Spleen (tissue), 11 donors: ENCODE measurements around the gene CLDN16. TPM values are rescaled to one million over a fixed set of nuclear protein-coding genes. Genes with fewer than 3 reads are reported as not detected.

ENCODE experiments used
- DNase-seq: peaks from one replicate; pipeline ENCODE4 v3.0.0-alpha.2; 2020
- H3K27ac ChIP-seq, 8 donors: fragments of 200-600 bp; sonication (generic) in 7 of 8; 1 replicate in 4 of 8; 2 replicates in 4 of 8; pipeline versions ENCODE4 v1.5.0 to v1.8.0; 2016 to 2021; ENCODE audit warnings: inconsistent platforms in 4 of 8, mild to moderate bottlenecking in 4 of 8, moderate library complexity in 1 of 8
- H3K27me3 ChIP-seq, 7 donors: fragments of 200-600 bp; sonication (generic) in 6 of 7; replicated peaks in 1 of 7; 1 replicate in 4 of 7; 2 replicates in 3 of 7; pipeline versions ENCODE4 v1.5.0 to v1.8.0; 2016 to 2021; ENCODE audit warnings: inconsistent platforms in 3 of 7, mild to moderate bottlenecking in 1 of 7
- H3K36me3 ChIP-seq, 6 donors: fragments of 200-600 bp; sonication (generic) in 5 of 6; 1 replicate in 4 of 6; 2 replicates in 2 of 6; pipeline versions ENCODE4 v1.5.0 to v1.8.0; 2016 to 2021; ENCODE audit warnings: inconsistent platforms in 2 of 6
- H3K4me1 ChIP-seq, 6 donors: fragments of 200-600 bp; sonication (generic) in 5 of 6; 1 replicate in 3 of 6; 2 replicates in 3 of 6; pipeline versions ENCODE4 v1.5.0 to v1.8.0; 2016 to 2021; ENCODE audit warnings: inconsistent platforms in 3 of 6
- H3K4me3 ChIP-seq, 8 donors: fragments of 200-600 bp; sonication (generic) in 7 of 8; 1 replicate in 4 of 8; 2 replicates in 4 of 8; pipeline versions ENCODE4 v1.5.0 to v1.8.0; 2016 to 2021; ENCODE audit warnings: inconsistent platforms in 4 of 8, mild to moderate bottlenecking in 4 of 8, moderate library complexity in 2 of 8
- H3K9me3 ChIP-seq, 8 donors: fragments of 200-600 bp; sonication (generic) in 7 of 8; 1 replicate in 4 of 8; 2 replicates in 4 of 8; pipeline versions ENCODE4 v1.5.0 to v1.8.0; 2016 to 2021; ENCODE audit warnings: inconsistent platforms in 4 of 8
- POLR2A ChIP-seq, 3 donors: fragments of 450-650 bp; IDR thresholded peaks; one replicate each; pipeline ENCODE4 v1.5.1; 2017; ENCODE audit warnings: antibody characterized with exemption in 3 of 3, mild to moderate bottlenecking in 1 of 3
- POLR2AphosphoS5 ChIP-seq, 3 donors: sonication (generic); formaldehyde crosslinking; IDR thresholded peaks; one replicate each; pipeline ENCODE4 v1.5.1; 2017; ENCODE audit warnings: antibody characterized with exemption in 3 of 3
- WGBS, 5 donors: extraction: QIAGEN DNeasy Blood & Tissue Kit in 3 of 5; methylation state at CpG; one replicate each; pipeline versions ENCODE4 v1.1.5 to v1.1.7; 2013 to 2018; 5-methylcytosine and 5-hydroxymethylcytosine counted together
- intact Hi-C: fragments of 100-400 bp; cut with DNase I; formaldehyde crosslinking; loops from one replicate; pipeline ENCODE4 v1.15.0; 2023; ENCODE audit warnings: low total_unique reads
- polyA plus RNA-seq, 3 donors: library from polyadenylated mRNA; stranded (reverse); fragments of 200-250 nt; gene quantifications; one replicate each; pipeline ENCODE4 v1.2.1, GENCODE V29; 2013
- total RNA-seq, 7 donors: library from RNA; depleted of rRNA in 3 of 7; stranded (reverse); fragments of >200 nt in 3 of 7; fragmentation: NEBNext Ultra II Directional in 4 of 7; extraction: Animal tissue kit (Norgen Biotek cat#: 25700) in 4 of 7; gene quantifications; one replicate each; pipeline versions ENCODE4 v1.1.0 to v1.2.1, GENCODE V29; 2016 to 2021
- TF ChIP-seq, protein P1 (sequence below), 11 experiments: fragments of 200-600 bp in 7 of 11; fragments of 450-650 bp in 4 of 11; sonication (generic) in 4 of 11; IDR thresholded peaks in 8 of 11; conservative IDR thresholded peaks in 3 of 11; 1 replicate in 7 of 11; 2 replicates in 4 of 11; pipeline versions ENCODE4 v1.4.0 to v1.8.0; 2016 to 2021; ENCODE audit warnings: antibody characterized with exemption in 11 of 11, inconsistent platforms in 4 of 11, mild to moderate bottlenecking in 1 of 11
- donor health status: healthy with polysubstance abuse.
- donor health status: DM: no; HTN: no; CAD: no; lungs with moderate emphysema.
- donor health status: DM: no; HTN: no; CAD: no.
- donor health status: Bipolar disorder and iron deficiency.
- donor health status: healthy.
- donor health status: DM: no; HTN: no; CAD: no.
- donor health status: DM: yes; HTN: yes; CAD: no.

Gene CLDN16
- total and polyA plus RNA-seq, 10 donors = 0.06 to 0.08 (median 0.07) TPM; not detected in 7

DNA sequence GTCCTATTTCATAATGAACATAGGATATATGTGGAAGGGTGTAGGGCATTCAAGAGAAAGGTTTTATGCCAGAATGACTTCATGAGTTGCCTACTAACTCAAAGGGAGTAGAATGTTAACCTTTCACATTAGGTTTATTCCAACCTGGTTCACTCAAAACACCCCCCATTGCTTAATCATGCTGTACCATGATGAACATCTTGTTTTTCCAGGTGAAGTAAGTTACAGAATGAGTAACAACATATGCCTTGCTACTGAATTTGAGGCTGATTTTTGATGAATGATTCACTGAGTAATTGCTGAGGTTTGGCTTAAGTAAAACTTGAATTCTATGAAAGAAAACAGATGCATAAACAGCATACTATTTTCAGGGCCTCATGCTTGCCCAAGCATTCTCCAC lies 5.9 kb upstream of the CLDN16 start:
- Histone ChIP-seq H3K4me3 (no peak overlapping the region), H3K9me3 (no peaks in the 10 kb centered on the region), H3K27ac (no peak overlapping the region), H3K27me3 (no peaks in the 10 kb centered on the region), H3K4me1 (no peaks in the 10 kb centered on the region), H3K36me3 (no peaks in the 10 kb centered on the region)
- no peak for DNase-seq
- no peak for TF ChIP-seq POLR2AphosphoS5 (IDR thresholded peaks at IDR 0.05)
- TF ChIP-seq, protein P1, sequence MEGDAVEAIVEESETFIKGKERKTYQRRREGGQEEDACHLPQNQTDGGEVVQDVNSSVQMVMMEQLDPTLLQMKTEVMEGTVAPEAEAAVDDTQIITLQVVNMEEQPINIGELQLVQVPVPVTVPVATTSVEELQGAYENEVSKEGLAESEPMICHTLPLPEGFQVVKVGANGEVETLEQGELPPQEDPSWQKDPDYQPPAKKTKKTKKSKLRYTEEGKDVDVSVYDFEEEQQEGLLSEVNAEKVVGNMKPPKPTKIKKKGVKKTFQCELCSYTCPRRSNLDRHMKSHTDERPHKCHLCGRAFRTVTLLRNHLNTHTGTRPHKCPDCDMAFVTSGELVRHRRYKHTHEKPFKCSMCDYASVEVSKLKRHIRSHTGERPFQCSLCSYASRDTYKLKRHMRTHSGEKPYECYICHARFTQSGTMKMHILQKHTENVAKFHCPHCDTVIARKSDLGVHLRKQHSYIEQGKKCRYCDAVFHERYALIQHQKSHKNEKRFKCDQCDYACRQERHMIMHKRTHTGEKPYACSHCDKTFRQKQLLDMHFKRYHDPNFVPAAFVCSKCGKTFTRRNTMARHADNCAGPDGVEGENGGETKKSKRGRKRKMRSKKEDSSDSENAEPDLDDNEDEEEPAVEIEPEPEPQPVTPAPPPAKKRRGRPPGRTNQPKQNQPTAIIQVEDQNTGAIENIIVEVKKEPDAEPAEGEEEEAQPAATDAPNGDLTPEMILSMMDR (IDR thresholded peaks at IDR 0.05 in 8 of 11, conservative IDR thresholded peaks at IDR 0.05 in 3 of 11) = no peak
- TF ChIP-seq POLR2A (IDR thresholded peaks at IDR 0.05) = no peak
- intact Hi-C loops = no loop called here

DNA sequence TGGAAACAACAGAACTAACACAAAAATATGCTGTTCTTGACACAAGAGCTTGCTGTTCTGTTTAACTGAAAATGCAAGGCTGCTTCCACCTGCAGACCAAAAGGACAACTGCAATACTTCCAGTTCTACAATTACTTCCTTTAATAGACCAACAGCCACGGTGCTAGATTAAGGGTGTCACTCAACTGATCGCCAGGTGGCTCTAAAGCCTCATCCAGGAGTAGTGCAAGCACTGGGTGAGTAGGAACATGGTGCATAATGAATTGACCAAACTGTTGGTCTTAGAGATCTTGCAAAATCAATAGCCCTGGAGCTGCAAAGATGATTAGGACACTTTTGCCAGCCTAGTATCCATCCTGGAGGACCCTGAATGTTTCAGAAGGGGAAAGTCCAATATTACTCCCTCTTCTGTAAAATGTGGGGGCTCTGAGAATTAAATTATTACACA lies 3.6 kb upstream of the CLDN16 start:
- Histone ChIP-seq H3K9me3 (no peaks in the 10 kb centered on the region), H3K4me3 (no peak overlapping the region), H3K36me3 (no peaks in the 10 kb centered on the region), H3K27ac (no peak overlapping the region), H3K27me3 (no peaks in the 10 kb centered on the region), H3K4me1 (no peaks in the 10 kb centered on the region)
- DNase-seq = no peak
- 8 to 29% (median 20%) methylated on average over 2 of the region's 2 CpGs for WGBS, 5 donors
- intact Hi-C loops = no loop called here
- no peak for TF ChIP-seq POLR2A (IDR thresholded peaks at IDR 0.05)
- TF ChIP-seq, protein P1 (IDR thresholded peaks at IDR 0.05 in 8 of 11, conservative IDR thresholded peaks at IDR 0.05 in 3 of 11) = no peak

DNA sequence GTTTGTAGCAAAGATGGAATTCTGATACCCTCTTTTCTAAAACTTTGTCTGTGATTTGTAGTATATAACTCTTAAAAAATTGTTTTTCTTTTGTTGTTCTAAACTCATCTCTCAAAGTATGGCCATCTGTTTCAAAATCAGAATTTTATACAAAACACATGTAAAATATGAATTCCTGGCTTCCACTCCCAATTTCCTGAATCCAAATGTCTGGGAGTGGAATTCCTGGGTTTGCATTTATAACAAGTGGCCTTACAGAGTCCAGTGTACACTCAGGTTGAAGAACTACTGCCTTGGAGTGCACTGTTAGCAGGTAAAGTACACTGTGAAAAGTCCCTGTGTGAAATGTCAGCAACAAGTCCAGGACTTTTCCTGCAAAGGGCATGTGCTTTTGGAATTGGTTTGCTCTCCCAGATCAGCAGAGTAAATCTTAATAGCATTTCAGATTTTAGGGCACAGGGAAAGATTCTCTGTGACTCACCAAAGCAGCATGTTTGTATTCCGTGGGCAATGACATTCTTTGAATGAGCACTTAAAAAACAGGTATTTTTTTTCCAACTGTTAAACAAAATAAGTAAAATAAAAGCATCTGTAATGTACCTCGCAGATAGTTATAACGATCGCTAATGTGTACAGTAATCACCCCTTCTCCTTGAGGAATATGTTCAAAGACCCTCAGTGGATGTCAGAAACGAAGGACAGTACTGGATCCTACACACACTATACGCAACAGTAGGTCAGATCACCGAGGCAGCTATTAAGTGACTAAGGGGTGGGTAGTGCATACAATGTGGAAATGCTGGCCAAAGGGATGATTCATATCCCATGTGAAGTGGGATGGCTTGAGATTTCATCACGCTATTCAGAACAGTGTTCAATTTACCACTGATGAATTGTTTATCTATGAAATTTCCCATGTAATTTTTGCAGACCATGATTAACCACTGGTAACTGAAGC lies 2.0 kb upstream of the CLDN16 start:
- Histone ChIP-seq H3K27ac (no peak overlapping the region), H3K9me3 (no peaks in the 10 kb centered on the region), H3K4me1 (no peaks in the 10 kb centered on the region), H3K27me3 (no peaks in the 10 kb centered on the region), H3K36me3 (no peaks in the 10 kb centered on the region), H3K4me3 (no peak overlapping the region)
- intact Hi-C loops = no loop called here
- DNase-seq = no peak
- WGBS, 5 donors = 68 to 85% (median 75%) methylated on average over 8 of the region's 8 CpGs
- TF ChIP-seq, protein P1 (IDR thresholded peaks at IDR 0.05 in 8 of 11, conservative IDR thresholded peaks at IDR 0.05 in 3 of 11) = no peak
- no peak for TF ChIP-seq POLR2AphosphoS5 (IDR thresholded peaks at IDR 0.05)
- no peak for TF ChIP-seq POLR2A (IDR thresholded peaks at IDR 0.05)

DNA sequence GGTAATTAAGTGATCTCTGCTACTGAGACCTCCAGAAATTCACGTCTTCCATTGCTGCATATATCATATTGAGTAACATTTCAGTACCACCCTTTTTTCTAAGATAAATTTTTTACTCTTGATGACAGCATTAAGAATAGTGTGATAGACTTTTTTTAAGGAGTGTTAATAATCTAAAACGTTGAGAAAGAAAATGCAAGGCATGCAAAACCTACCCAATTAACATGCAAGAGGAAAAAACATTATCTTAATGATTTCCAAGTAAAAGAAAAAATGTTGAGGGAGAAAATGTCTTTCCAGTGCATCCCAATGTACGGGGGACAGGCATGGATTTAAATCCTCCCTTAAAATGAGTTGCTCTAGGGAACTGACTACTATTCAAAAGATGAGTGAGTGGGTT lies 740 bp downstream of the CLDN16 start:
- H3K27ac ChIP-seq = no peak overlapping the region
- no peak overlapping the region for H3K4me3 ChIP-seq
- no peak for DNase-seq
- H3K9me3 ChIP-seq = no peaks in the 10 kb centered on the region
- WGBS, 5 donors = 47 to 75% (median 69%) methylated on average over 3 of the region's 3 CpGs
- H3K4me1 ChIP-seq = no peaks in the 10 kb centered on the region
- no peaks in the 10 kb centered on the region for H3K36me3 ChIP-seq
- no peaks in the 10 kb centered on the region for H3K27me3 ChIP-seq
- intact Hi-C loops = no loop called here
- TF ChIP-seq, protein P1 (IDR thresholded peaks at IDR 0.05 in 8 of 11, conservative IDR thresholded peaks at IDR 0.05 in 3 of 11) = no peak
- TF ChIP-seq POLR2A (IDR thresholded peaks at IDR 0.05) (no peak), POLR2AphosphoS5 (IDR thresholded peaks at IDR 0.05) (no peak)
